HUDEP-2 (cell line): ENCODE results near the gene TRIM58.

ENCODE experiments used
- DNase-seq, 76 experiments: peaks; one replicate each; lab custom pipeline; 2025; ENCODE audit not compliant: unreplicated experiment in 76 of 76; lab: John Stamatoyannopoulos, UW

Gene TRIM58, protein sequence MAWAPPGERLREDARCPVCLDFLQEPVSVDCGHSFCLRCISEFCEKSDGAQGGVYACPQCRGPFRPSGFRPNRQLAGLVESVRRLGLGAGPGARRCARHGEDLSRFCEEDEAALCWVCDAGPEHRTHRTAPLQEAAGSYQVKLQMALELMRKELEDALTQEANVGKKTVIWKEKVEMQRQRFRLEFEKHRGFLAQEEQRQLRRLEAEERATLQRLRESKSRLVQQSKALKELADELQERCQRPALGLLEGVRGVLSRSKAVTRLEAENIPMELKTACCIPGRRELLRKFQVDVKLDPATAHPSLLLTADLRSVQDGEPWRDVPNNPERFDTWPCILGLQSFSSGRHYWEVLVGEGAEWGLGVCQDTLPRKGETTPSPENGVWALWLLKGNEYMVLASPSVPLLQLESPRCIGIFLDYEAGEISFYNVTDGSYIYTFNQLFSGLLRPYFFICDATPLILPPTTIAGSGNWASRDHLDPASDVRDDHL

DNA sequence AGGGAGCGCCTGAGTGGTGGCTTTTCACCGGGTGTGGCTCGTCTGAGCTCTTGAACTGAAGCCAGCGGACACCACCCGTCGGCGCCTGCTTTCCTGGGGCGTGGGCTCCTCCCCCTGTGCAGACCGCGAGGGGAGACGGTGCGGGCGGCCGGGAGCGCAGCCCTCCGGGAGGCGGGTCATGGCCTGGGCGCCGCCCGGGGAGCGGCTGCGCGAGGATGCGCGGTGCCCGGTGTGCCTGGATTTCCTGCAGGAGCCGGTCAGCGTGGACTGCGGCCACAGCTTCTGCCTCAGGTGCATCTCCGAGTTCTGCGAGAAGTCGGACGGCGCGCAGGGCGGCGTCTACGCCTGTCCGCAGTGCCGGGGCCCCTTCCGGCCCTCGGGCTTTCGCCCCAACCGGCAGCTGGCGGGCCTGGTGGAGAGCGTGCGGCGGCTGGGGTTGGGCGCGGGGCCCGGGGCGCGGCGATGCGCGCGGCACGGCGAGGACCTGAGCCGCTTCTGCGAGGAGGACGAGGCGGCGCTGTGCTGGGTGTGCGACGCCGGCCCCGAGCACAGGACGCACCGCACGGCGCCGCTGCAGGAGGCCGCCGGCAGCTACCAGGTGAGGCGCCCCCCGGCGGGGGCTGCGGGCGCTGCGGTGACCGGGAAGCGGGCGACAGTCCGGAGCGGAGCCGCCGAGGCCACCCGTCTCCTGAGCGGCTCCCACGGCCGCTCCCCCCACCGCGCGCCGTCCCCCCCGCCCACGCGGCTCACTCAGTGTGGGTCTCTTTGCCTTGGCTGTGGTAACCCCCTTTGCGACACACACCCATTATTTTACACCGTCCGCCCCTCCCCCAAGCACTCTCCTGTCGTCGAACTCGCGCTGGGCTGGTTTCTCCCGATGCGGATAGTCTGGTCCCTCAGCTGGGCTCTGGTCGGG lies at the start of gene TRIM58:
Gene TRIM58 (plus strand): TSS at position 119 of the 916 bp plus-strand sequence. CDS start 60 bp downstream, at position 179.
- peak; percentile 29 to 96 (median 88) for DNase-seq

DNA sequence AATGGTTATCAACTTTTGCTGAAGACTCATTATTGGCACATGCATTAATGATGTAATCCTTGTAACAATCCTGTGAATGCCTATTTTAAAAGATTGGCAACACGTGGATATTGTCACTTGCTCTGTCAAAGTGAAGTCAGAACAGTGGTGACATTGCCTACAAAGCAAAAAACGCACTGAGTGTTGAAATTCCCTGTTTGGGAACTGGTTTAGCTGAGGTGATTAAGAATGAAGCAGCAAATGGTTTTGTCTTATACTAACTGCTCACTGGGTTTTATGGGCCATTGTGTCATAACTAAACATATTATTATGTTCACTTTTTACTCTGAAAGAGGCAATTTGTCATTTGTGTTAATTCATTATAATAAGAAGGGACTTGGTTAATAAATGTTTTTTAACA lies 44.4 kb upstream of the TRIM58 start:
- DNase-seq, result no peak

DNA sequence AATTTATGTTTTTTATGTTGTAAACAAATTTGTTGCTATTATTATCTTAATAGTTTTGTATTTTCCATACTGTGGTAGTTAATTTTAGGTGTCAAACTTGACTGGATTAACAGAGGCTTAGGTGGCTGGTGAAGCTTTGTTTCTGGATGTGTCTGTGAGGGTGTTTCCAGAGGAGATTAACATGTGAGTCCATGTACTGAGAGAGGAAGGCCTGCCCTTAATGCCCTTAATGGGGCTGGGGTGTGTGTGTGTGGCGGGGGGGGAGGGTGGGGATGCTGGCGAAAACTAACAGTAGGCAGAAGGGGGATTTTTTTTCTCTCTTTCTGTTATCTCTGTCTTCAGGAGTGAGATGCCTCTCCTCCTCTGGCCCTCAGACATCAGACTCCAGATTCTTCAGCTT lies 34.9 kb upstream of the TRIM58 start:
- no peak for DNase-seq

DNA sequence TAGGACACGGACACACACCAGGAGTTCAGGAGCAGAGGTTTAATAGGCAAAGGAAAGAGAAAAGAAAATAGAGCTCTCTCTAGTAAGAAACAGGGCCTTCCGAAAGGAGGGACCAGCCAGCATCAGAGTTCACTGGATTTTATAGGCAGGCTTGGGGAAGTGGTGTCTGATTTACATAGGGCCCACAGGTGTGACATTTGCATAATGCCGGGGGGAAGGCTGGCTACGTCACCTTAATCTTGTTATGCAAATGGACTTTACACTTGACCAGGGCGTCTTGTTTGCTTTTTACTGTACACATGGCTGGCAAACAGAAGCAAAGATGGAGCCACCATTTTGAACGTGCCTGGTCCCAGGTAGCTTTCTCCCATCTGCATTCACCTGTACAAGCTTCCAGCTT lies 33.0 kb upstream of the TRIM58 start, which contains the start of gene OR14A16:
Gene OR14A16 (minus strand): TSS at position 97 of the 400 bp plus-strand sequence. CDS start 8,390 bp downstream, outside the sequence.
- DNase-seq, result no peak

DNA sequence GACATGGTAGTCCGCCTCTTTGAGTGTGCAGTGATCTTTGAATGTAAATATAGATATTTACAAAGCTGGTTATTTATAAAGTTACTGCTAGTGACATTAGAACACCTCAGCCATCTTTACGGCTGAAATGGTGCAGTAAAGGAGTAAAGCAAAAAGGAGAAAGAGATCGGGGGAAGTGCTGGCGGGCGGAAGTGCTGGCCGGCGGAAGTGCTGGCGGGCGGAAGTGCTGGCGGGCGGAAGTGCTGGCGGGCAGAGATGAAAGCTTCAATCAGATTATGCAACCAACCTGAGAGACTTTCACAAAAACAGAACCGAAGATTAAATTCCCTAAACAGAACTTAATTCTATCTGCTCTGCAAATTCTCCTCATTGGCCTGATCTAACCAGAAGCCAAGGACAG lies 31.6 kb upstream of the TRIM58 start:
- no peak for DNase-seq

DNA sequence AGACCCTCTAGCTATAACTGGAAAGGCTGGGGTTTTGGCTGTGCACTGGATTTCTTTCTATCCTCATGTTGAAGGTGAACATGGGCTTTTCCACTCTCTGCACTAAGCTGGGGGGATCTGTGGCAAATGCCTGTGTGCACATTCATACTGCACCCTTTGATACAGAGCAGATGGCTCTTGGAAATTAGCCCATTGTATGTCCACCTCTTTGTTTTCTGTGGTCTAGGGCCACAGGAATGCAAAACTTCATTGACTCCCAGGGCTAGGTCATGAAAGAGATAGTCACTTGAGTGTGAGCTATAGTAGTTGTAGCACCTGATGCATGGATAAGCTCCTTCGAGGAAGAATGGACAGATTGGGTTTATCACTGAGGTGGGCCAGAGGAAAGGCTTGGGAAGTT lies 27.3 kb upstream of the TRIM58 start:
- DNase-seq, result no peak

DNA sequence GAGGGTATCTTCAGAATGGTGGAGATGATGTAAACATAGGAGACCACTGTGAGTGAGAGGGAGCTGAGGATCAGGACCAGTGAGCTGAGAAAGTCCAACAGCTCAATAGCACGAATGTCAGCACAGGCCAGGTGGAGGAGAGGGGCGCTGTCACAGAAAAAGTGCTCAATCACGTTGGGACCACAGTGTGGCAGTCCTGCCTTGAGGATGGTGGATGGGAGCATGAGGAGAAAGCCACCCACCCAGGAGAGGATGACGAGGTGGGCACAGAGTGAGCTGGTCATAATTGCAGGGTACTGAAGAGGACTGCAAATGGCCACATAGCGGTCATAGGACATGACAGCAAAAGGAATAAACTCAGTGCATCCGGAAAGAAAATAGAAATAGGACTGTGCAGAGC lies 23.4 kb upstream of the TRIM58 start:
- peak in 7 of 76 experiments; percentile 1 to 26 (median 10) for DNase-seq

DNA sequence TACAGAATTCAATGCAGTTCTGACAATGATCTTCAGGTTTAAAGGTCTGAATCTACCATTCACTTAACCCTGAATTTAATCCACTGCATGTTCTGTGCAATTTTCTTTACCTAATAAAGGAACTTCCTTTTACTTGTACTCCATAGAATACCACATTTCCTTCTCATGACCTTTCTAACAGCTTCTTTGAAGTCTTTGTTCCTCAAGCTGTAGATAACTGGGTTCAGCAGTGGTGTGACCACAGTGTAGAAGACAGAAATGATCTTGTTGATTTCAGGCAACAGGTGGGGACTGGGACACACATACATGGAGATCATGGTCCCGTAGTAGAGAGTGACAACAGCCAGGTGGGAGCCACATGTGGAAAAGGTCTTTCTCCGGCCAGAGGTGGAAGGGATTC lies 16.2 kb upstream of the TRIM58 start:
- no peak for DNase-seq

DNA sequence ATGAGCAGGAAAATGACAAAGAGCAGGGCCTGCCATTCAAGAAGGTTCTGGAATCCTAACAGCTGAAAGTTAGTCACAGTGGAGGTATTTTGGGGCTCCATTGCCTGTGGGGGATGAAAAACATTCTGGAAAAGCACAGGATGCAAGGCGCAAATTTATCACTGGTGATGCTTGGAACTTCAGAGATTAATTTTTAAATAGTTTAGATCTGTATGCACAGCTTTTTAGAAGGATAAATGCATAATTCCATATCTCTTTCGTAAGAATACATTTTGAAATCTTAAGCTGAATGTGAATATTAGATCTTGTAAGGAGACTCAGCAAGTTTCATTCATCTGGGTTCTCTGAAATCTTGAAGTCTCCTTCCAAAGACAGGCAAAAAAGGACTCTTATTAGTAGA lies 15.2 kb upstream of the TRIM58 start, which contains the start of gene OR11L1:
Gene OR11L1 (minus strand): TSS at position 101 of the 400 bp plus-strand sequence. CDS start 0 bp downstream, at position 101.
- DNase-seq, result no peak

DNA sequence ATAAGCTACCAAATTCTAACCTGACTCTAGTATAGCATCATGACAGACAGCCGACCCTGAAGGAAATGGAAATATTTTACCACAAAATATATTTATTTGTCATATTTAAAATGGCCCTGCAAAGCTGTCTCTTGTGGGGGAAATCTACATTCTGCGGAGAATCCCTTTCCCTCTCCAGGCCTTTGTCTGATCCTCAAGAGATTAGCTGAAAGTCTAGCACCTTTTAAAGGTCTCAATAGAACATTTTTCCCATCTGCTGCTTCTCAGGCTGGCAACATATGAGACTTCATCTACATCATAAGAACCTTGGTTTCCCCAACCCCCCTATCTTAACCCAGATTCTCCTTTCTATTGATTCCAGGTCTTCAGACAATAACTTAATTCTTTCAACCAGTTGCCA lies 13.6 kb upstream of the TRIM58 start:
- DNase-seq, result no peak

DNA sequence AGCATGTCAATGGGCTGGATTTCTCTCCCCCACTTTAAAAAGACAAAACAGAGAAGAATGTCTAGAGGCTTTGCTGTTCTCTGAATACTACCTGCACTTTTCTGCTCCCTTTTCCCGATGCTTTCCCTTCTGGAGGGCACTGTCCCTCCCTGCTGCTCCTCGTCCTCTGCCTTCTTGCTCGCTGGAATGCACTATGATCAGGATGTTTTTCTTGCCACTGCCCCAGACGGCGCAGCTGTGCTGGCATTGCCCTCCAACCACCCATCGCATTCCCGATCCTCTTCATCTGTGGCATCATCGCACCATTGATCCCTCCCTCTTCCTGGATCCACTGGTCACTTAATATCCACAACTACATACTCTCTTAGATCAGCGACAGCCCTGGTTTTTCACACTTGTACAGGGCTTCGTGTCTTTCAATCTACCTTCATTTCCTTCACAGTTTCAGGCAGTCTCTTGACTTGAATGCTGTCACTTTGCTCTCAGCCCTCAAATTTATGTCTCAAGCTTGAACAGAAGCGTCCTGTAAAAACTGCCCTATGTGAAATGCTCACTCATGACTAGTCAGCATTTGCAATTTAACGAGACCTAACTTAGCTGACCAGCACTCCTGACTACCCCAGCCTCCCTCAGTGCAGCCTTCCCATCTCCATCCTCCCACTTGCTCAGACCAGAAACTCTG lies 11.8 kb upstream of the TRIM58 start:
- DNase-seq, result no peak

DNA sequence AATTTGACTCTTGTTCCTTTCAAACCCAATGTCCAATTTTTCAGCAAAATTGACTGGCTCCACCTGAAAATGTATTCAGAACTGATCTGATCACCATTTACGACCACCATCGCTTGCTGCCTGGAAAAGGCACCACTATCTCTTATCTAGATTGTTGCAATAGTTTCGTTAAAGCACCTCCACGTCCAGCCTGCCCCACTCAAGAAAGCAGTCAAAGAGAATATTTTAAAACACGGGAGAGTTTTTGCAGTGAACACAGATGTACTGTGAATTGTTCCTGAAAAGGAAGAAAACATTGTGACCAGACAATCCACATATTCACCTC lies 11.3 kb upstream of the TRIM58 start:
- no peak for DNase-seq

DNA sequence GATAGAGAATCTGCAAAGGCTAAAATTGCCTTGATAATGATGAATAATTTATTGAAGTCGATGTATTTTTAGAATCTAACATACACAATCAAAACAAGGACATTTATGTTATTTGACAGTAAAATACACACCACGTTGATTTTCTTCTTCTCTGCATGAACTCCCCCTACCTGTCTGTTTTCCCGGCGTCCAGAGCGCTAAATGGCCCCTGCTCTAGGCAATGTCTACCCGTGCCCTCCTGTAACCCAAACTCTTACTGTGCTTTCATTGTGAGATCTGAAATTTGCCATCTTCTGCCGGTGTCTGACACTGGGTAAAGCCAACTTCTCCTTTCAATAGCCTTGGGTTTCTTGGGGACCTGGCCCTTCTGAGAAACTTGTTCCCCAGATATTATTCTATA lies 8.6 kb upstream of the TRIM58 start:
- DNase-seq, result no peak

DNA sequence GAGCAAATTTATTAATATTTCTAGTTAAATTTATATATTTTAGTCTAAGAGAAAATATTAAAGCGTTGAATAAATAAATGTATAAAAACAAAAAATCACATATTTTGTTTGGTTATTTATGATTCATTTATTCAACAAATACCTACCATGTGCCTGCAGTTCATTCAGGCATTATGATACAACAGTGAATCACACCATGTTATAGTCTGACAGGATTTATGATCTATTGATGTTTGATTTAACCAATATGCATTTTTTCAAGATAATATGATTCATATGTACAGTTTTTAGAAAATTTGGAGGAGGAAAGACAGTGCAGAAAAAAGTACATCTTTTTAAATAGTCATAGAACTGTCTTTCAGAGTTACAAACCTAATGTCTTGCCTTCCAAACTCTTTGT lies 7.4 kb upstream of the TRIM58 start:
- no peak for DNase-seq

DNA sequence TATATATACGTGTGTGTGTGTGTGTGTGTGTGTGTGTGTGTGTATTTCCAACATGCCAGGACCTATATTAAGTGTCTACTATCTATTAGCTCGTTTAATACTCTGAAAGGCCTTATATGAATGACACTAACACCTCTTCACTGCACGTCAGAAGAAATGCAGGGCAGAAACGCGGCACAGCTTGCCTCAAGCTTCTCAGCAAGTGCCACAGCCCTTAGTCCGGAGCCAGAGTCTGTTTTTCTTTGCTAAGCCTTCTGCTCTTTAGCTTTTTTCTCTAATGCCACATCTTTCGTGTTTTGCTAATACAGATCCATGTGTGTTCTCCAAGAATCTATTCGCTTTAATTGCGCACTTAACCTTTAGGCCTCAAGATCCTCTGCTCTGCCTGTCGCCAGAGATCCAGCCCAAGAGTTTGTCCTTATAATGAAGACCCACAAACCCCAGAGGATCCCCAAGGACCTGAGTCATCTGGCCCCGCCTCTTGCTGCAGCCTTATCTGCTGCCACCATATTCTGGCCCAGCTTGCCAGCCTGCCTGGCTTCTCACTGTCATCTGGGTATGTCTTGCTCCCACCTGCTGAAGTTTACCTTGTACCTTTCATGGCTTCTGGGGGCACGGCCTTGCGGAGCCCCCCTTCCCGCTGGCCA lies 2.0 kb upstream of the TRIM58 start:
- DNase-seq, result peak in 74 of 76 experiments; percentile 11 to 92 (median 82)

DNA sequence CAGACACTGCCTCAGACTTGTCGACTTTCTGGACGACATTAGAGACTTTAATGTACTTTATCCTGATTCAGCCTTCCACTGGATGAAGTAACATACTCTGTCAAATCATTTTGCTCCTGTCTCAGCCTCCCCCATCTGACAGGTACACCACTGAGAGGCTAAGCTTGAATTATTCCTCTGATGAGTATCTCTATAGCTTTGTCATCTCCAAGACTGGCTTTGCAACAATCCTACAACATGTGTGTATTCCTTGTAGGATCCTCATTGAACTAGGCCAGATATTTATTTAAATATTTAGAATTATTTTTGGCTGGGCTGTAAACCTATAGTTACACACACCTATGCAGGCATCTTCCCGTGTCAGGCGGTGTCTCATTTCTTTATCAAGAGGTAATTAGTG lies 1.1 kb upstream of the TRIM58 start:
- no peak for DNase-seq

DNA sequence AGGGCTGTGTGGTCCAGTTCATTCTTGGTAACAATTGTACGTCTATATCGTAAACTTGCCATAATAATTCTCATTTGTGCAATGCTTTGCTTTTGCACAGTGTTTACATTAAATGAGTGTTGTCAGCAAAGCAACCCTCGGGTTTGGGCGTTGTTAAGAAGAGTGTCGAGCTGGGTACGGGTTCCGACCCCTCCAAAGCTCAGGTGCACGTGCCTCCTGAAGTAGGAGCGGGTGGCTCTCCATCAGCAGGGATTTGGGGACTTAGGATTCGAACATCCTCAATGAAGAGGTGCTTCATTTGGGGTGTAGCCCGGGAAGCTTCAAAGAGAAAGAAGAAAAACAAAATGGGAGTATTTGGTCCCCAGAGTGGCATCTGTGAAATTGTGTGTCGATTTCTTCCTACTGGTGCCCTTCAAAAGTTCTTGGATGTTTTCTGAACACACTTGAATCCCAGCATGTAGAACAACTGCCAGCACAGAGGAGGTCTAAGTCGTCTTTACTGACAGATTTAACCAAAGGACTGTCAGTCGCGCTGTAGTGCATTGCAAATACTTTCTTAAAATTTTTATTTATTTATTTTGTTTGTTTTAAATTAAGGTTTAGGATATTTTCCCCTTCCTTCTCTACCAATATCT lies 1.1 kb downstream of the TRIM58 start:
- DNase-seq, result peak in 5 of 76 experiments; percentile 33 to 62 (median 46)

DNA sequence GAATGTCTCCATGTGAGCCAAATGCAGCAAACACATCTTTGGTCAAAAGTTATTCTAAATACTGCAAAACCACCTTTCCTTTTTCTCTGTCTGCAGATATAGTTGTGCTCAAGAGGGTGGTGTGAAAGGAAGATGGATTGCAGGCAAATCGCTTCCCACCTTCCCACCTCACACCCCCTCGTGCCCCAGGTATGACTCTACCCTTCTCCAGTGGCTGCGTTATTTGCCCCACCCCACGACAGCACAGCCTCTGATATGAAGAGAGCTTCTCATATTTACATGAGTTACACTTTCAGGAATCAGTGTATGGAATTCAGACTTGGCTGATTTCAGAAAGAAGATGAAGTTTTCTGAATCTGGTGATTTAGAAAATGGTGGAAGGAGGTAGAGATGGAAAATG lies 5.8 kb downstream of the TRIM58 start:
- DNase-seq, result no peak

DNA sequence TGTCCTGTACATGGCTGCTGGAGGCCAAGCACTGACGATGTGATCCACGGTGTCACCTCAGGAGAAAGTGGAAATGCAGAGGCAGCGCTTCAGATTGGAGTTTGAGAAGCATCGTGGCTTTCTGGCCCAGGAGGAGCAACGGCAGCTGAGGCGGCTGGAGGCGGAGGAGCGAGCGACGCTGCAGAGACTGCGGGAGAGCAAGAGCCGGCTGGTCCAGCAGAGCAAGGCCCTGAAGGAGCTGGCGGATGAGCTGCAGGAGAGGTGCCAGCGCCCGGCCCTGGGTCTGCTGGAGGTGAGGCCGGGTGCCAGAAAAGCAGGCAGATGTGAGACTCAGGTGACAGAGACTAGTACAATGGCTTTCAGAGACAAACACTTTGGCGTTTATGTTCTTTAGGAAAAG lies 7.7 kb downstream of the TRIM58 start:
- DNase-seq, result no peak

DNA sequence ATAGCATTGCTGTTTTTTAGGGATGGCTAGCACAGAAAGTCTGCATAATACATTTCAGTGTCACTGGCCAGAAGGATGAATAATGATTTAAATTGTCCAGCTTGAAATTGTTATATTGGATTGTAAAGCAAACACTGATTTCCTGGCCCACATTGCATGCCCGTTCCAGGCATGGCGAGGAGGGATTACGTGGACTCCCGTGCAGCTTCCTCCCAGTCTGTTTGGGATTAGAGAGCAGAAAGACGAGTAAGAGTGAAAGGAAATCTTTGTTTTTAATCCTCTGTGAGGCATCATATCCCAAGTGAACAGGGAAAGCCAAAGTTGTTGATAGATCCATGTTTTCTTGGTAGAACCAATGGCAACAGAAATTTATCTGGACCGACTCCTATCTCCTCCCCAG lies 8.4 kb downstream of the TRIM58 start:
- DNase-seq, result no peak
